Activated T-helper 9 cell treated with anti-CD3 and anti-CD28 coated beads, Interleukin-2, amount 50 U/mL, for 16 hours (primary cell): ENCODE measurements around the gene ARFGAP1.

Experiments
- DNase-seq: peaks from one replicate; pipeline ENCODE4 v3.0.0-alpha.2; 2020; ENCODE audit warnings: low read depth

ARFGAP1 gene

DNA sequence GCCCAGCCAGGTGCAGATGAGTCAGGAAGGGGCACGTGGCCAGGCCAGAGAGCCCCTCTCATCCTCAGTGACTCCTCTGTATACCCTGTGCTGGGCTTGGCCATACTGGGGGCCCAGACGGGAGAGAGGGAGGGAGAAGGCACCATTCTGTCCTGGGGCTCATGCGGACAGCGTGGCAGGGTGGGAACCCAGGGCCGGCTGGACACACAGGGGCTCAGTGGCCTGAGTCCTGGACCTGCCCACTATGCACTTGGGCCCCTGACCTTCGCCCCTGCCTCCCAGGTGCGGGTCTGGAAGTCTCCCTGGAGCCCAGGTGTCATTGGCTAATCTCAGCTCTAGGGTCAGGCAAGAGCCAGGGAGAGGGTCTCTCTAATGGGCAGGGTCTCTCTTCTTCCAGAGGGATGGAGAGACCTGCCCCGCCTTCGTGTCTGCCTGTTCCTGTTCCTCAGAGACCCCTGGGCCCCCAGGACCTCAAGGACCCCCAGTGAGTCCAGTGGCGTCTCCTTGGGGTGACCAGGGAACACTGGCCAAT is 48.1 kb downstream of the ARFGAP1 start:
- DNase-seq = no peak

DNA sequence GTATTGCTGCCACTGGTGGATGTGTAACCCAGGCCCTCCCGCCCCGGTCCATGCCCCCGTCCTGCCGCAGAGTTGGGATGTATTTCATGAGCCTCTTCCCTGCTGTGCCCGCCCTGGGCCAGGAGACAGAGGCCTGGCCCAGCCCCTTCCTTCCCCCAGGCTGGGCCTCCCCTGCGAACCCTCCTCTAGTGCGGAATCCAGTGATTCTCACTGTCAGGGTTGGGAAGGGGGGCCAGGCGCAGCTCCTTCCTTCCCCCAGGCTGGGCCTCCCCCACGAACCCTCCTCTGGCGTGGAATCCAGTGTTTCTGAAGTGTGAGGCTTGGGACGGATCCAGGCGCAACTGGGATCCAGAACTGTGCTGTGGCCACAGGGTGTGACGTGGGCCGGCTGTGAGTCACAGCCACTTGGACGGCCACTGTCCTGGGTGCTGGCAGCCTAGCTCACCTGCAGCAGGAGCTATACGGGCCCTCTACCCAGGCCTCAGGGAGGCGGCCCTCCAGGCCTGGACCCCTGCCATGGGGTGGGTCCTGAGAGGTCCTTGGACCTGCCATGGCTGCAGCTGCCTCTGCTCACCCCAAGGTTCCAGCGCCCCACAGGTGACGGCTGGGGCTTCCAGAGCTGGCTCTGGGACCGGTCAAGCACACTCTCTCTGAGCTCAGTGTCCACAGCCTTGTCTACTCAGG is 48.7 kb downstream of the ARFGAP1 start:
- DNase-seq = no peak

DNA sequence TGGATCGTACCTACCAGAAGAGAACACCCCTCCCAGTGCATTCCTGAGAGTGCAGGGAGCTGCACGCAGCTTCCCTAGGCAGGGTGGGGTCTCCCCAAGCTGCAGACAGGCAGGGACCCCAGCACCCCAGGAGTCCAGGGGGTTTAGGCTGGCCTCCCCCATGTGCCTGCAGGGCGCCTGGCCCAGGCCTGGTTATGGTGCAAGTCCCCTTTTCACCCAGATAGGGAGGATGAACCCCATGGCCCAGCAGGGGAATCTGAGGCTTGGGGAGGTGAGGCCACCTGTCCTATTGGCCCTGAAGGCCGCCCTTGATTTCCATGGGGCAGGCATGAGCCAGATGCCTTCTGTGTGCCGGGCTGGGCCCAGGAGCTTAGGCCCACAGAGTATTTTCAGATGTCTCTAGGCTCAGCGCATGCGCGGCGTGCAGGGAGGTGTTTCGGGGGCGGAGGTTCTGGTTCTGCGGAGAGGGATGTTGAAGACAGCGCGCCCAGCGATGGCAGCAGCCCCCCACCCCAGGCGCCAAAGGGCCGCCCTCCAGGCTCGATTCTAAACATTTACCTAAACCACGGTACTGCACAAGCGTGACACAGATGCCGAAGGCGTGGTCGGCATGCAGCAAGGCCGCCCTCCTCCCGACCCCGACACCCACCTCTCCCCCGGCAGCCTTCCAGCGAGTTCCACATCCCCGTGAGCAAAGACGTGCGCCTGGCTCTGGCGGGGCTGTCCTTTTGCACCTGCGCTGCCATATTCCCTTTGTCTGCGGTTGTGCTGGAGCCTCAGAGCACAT is 49.7 kb downstream of the ARFGAP1 start:
- no peak for DNase-seq

DNA sequence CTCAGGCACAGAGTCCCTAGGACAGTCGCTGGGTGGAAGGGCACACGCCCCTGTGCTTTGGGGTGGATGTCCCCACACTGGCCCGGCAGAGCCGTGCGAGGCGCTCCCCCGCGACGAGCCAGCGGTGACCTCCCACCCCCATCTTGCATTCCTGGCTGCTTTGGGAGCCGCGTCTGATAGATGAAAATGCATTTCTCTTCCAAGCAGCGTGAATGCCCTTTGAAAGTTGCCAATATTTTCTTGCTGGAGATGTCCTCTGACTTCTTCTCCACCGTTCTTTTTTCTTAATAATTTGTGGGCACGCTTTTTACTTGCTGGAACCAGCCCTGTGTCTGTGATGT is 50.3 kb downstream of the ARFGAP1 start:
- no peak for DNase-seq

DNA sequence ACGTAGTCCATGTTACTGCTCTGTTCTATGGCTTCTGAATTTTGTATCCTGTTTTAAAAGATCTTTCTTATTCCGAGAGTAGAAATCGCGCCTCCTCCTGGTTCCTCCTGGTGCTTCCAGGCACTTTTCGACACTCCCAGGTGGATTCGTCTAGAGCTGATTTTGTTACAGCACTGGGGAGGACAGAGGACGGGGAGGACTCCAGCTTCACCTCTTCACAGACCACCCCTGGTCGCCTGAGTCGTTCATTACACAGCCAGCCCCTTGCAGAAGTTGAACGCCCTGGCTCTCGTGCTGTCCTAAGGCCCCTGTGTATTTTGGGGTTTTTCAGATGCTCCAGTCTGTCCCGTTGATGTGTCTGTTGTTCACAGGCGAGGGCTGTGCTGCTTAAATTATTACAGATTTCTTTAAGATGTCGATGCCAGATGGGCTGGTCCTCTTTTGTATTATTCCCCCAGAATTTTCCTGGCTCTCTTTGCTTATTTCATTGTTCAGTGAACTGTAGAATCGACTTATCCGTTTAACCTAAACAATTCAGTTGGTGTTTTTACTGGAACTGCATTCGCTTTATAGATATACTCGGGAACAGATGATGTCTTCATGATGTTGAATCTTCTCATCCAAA is 50.9 kb downstream of the ARFGAP1 start:
- DNase-seq = no peak

DNA sequence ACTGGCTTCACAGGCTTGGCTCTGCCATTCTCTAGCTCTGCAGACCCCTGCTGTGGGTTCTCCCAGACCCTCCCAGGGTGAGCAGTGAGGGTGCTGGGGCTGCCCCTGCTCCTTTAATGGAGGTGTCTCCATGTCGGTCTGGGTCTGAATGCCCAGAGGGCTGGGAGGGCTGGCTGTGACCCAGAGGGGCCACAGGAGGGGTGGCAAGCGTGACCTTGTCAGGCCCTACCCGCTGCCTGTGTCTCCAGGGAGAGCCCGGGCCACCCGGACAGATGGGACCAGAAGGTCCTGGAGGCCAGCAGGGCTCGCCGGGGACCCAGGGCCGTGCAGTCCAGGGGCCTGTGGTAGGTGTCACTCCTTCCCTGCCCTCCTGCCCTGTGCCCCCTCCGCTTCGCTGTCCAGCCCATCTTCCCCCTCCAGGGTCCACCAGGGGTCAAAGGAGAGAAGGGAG is 52.4 kb downstream of the ARFGAP1 start:
- DNase-seq = no peak

DNA sequence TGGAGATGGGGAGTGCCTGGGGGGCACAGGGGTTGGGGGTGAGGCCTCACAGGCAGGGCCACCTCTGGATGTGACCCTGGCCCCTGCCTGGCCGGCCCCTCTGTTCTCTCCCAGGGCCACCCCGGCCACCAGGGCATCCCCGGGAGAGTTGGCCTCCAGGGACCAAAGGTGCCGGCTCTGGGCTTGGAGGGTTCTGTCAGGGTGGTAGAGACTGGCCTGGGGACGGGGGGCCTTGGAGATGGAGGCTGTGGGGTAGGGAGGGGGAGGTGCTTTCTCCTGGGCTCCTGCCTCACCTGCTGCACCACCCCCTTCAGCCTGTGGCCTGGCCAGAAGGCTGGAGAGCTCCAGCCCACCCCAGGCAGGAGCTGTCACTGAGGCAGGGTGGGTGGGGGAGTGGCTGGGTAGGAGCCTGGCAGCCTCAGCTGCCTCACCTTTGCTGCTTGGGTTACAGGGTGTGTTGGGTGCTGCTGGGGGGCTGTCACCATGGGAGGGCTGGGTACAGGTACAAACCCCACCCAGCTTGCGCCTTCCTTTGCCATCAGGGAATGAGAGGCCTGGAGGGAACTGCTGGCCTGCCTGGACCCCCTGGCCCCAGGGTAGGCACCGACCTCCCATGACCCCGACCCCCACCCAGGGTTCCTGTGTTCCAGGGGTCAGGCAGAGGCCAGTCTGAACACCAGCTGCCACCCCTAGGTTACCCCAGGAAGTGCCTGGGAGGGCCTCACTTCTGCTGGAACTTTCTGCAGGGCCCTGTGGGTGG is 53.1 kb downstream of the ARFGAP1 start:
- DNase-seq = no peak

DNA sequence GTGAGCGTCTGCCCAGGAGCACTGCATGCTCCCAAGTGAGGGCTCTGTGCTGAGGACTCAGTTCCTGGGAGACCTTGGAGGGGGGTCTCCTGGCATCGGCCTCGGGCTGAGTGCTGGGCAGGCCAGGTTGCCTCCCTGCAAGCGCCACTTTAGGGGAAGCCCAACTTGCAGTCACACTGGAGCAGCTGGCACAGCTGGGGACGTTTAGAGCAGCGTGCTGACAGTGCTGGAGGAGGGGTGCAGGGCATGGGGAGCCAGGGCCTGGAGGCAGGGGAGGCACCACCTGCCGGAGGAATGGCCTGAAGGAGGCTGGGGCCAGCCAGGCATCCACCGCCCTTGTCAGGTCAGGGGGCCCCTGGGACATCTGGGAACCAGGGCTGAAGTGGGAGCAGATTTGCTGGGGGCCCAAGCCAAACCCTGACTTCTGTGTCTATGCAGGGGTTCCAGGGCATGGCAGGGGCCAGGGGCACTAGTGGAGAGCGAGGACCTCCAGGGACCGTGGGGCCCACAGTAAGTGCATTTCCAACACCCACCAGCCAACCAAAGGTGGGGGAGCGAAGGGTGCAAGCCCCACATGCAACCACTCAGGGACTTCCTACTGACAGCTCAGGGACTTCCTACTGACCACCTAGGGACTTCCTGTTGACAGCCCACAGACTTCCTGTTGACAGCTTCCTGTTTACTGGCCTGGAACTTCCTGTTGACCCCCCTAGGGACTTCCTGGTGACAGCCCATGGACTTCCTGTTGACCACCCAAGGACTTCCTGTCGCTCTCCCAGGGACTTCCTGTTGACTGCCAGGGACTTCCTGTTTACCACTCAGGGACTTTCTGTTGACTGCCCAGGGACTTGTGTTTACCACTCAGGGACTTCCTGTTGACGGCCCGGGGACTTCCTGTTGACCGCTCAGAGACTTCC is 54.0 kb downstream of the ARFGAP1 start:
- no peak for DNase-seq

DNA sequence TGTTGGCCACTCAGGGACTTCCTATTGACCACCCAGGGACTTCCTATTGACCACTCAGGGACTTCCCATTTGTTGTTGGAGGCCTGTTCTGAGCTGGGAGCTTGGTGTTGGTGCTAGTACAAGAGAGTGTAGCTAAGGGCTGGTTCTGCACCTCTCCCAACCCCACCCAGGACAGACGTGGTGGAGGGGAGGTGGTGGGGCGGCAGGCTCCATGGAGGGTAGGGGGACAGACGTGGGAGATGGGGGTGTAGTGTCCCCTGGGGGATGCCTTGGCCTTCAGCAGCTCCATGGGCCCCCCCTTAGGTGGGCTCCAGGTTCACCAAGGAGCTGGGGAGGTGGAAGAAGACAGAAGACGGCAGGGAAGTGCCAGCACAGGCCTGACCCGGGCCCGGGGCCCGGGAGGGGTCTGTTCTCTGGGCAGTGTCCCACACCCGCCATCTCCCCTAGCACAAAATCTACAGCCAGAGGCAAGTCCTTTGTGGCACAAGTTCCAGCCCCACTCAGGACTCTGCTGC is 54.7 kb downstream of the ARFGAP1 start:
- no peak for DNase-seq

DNA sequence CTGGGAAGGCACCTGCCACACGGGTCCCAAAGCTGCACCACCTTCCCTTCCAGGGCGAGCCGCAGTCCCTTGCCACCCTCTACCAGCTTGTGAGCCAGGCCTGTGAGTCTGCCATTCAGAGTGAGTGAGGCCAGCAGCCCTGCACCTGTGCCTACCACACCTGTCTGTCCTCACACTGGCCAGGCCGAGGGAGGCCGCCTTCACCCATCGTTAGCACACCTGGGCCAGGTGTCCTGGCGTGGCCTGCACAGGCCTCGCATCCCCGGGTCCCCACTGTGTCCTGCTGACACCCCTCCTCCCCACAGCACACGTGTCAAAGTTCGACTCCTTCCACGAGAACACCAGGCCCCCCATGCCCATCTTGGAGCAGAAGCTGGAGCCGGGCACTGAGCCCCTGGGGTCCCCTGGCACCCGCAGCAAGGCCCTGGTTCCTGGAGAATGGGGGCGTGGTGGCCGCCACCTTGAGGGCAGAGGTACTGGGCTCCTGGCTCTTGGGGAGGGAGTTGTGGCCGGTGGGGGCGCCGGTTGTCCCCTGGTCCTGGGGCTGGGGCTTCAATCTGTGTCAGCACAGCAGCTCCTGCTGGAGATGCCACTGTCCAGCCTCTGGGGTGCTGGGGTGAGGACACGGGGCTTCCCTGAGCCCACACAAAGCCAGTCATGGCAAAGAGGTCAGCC is 55.5 kb downstream of the ARFGAP1 start:
- DNase-seq = no peak

DNA sequence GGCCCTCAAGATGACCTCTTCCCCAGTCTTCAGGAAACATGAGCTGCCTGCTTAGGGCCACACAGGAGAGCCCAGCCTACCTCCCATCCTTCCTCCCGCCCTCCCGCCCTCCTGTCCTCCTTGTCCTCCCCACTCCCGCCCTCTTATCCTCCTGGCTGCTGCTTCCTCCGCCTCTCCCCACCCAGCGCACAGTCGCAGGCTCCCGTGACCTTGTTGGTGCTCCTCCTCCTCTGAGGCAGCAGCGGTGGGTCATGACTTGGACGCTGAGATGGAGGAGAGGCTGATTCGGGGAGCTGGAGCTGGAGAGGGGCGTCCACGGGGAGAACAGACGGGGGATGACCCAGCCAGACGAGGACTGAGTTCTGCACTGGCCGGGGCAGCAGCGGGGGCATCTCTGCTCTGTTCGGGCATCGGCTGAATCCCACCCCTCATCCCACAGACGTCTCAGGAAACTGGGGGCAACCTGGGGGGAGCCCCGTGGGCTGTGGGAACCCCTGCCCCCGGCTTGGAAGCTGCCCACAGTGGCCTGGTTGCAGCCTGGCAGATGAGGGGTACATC is 56.2 kb downstream of the ARFGAP1 start:
- no peak for DNase-seq

DNA sequence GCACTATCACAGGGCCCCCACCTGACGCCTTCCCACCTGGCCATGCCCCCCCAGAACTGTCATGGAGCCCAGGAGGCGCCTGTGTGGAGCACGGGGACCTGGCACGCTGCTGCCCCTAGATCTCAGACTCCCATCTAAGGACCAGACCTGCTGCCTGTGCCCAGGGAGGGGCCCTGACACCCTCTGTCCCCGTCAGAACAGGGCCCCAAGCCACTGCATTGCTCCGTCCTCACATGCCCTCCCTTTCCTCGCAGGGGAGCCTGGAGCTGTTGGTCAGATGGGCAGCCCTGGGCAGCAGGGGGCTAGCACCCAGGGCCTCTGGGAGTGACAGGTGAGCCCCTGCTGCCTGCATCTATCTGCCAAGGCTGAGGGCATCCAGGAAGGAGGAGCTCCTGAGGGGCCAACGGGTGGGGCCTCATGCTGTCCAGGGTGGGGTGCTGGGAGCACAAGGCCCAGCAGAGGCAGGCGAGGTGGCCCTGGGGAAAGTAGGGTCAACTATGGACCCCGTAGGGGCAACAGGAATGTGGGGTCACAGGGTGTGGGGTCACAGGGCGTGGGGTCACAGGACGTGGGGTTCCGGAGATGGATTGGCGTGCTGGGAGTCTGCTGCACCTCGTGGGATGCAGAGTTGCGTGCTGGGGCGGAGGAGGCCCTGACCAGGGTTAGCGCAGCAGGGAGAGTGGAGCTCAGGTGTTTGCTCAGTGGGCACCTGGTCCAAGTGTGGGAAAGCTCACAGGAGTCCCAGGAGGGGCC is 56.9 kb downstream of the ARFGAP1 start:
- DNase-seq = no peak

DNA sequence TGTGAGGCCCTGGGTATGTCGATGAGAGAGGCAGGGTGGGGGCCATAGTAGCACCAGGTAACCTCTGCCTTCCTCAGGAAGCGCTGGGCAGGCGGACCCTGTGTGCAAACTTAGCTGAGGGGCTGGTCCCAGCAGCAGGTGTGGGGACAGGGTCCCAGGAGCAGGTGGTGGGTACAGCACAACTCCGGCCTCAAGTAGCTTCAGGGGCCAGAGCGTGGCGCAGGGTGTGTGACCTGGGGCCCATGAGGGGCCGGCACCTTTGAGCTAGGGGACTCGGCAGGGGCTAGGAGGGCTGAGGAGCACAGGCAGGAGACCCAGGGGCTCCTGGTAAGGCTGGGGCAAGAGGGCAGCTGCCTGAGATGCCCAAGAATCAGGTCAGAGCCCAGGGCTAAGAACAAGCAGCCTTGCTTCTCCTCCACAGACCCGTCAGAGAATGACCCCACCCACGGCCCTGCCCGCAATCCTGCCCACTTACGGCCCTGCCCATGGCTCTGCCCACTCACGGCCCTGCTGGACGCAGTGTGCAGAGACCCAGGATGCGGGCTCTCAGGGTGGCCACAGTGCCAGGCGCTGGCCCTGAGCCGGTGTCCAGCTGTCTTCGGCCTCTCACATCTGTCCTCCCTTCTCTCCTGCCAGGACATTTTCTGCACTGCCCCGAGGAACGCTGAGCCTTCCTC is 57.6 kb downstream of the ARFGAP1 start:
- no peak for DNase-seq

DNA sequence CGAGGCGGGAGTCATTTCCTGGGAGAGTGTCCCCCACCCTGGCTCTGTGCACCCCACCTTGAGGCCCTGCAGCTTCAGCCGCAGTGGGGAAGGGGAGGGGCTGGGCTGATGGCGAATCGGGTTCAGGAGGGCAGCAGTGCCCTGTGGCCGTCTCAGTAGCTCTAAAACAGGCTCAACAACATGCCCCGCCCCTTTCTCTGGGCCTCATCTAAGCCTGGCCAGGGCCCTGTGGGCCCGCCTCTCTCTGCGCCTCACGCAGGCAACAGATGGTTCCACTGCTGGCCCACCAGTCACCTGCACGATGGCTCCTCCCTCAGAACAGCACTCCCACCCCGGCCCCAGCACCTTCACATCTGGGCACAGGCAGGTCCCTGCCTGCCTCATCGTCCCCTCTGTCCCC is 58.3 kb downstream of the ARFGAP1 start:
- DNase-seq = no peak

DNA sequence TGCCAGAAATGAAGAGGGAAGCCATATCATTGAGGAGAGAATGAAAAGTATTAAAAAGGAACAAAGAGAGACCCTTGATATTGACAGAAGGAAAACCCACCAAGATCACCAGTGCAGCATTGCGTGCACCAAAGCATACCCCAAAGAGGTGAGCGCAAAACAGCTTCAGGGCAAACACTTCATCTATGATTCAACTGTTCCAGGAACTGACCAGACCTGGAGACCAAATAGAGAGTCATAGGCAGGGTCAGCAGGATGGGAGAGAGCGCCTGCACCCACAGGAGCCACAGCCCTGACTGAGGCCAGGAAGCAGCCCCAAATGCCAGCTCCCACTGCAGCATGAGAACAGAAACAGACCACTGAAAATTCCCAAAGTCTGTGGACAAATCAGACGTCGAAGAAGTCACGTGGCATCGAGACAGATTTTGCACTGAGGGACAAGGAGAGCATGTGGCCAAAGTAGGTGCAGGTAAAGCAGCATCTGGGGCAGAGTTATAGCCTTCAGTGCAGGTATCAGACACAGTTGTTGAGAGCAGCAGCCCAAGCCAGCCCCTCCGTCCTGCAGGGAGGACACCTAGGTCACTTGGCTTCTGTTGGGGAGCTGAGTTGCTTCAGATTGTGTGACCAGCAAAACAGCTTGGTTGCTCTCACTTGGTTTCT is 59.3 kb downstream of the ARFGAP1 start:
- no peak for DNase-seq

DNA sequence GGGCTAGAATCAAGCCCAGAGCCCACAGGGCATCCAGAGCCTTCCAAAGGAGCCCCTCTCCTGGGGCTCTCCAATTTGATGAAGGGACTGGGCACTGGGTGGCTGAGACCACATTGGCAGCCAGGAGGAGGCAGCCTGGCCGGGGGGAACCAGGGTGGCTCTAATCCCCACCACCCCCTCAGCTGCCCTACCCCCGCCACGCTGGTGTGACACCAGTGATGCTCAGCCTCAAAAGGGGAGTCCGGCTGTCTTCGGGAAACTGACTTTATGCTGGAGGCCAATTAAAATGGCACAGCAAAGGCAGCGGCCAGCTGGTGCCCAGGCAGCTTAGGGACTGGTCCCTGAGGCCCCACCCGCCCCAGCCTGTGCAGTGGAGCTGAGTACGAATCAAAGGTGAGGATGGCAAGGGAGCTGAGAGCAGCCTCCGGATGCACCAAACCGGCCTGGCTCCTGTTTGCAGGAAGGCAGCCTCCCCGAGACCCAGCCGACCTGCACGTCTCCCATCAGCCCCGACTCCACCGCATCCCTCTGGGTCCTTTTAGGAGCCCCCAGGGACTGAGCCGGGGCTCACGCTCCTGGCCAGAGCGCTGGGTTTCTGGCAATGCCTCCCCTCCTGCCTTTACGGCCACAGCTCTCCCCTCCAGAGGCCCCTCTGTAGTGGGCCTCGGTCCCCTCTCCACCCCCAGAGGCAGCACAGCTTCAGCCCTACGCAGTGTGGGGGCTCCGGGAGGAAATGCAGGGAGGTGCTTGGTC is 60.1 kb downstream of the ARFGAP1 start:
- DNase-seq = no peak

DNA sequence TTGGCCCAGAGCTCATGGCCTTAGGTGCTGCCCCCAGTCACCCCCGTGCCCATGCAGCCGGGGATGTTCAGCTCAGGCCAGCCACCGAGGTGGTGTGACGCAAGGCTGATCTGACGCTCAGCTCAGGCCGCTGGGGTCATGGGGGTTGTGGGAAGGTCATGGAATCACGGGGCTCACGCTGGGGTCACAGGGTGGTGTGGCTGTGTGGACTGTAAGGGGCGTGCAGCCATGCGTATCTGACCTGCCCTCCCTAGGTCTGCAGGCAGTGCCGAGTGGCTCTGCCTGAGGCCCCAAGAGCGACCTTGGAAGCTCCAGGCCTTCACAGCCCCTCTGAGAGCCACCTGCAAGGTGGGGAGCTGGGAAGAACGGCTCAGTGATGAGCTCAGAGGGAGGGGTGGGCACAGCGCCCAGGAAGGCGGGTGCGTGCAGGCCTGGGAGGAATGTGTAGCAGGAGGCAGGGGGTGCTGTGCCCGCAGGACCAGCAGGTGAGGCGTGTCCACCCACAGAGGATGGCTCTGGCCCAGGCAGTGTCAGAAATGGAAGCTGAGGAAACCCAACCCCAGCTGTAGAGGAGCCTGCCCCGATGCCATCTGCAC is 60.7 kb downstream of the ARFGAP1 start:
- no peak for DNase-seq
